ENCODE data around the gene ORC1. TPM values are rescaled to one million over a fixed set of nuclear protein-coding genes. Genes with fewer than 3 reads are reported as not detected.

Gene ORC1
- total and polyA plus RNA-seq, 2 of the 8 experiments (the other 6 are each of a cell fraction or from before 2014, with no cell fraction given), result 36.9 to 49.0 TPM

GRCh38 chr1:52427152-52427551 is 22.9 kb upstream of the ORC1 start:
- no peak overlapping the region for H2AK5ac ChIP-seq (ENCODE audit: low read depth, low read length)
- 91% methylated on average over 1 of the region's 1 CpG; no CpG with 5 or more reads in 1 of the 2 experiments for WGBS, 2 experiments (ENCODE audit: extremely low coverage in 1 of 2, insufficient coverage in 1 of 2, insufficient read length in 1 of 2, insufficient replicate concordance in 2 of 2, low coverage in 1 of 2, low lambda C conversion rate in 2 of 2, missing lambda C conversion rate in 1 of 2)
- no peak overlapping the region for H2BK20ac ChIP-seq (ENCODE audit: low read length)
- no peak for DNase-seq (ENCODE audit: low read depth in 1 of 2, low spot score in 2 of 2)
- H3K79me2 ChIP-seq (ENCODE audit: control insufficient read depth in 1 of 2, insufficient read depth in 2 of 2, low read length in 2 of 2), result no peaks in the 10 kb centered on the region
- H3K56ac ChIP-seq (replicated peaks; ENCODE audit: insufficient read length, low read depth, low read length), result no peak overlapping the region
- H3K4me1 ChIP-seq (replicated peaks in 1 of 4; ENCODE audit: control insufficient read depth in 3 of 4, insufficient read depth in 4 of 4, low read length in 3 of 4), result no peaks in the 10 kb centered on the region; a peak in 1 of 7 replicates
- no peak overlapping the region for H2AFZ ChIP-seq (ENCODE audit: low read length)
- no peak overlapping the region for H2BK12ac ChIP-seq (ENCODE audit: low read depth, low read length)
- CTCF ChIA-PET (ENCODE audit: partially characterized antibody), result interaction anchor here (1.5 to 1.9 kb wide), 2 partner anchors 22 to 259 kb away, joined by 5 read pairs; no protein-coding TSS in a partner anchor
- no peak overlapping the region for H3K23ac ChIP-seq (ENCODE audit: insufficient read length)
- H4K5ac ChIP-seq (ENCODE audit: insufficient read length, low read depth, low read length), result no peak overlapping the region
- H2BK5ac ChIP-seq (ENCODE audit: low read depth, low read length), result no peak overlapping the region
- H3K18ac ChIP-seq (ENCODE audit: extremely low read depth, low read length), result no peak overlapping the region
- H3K9ac ChIP-seq (replicated peaks in 1 of 4; ENCODE audit: extremely low read depth in 1 of 4, low read depth in 3 of 4, low read length in 3 of 4), result no peak overlapping the region
- no peak overlapping the region for H4K91ac ChIP-seq (replicated peaks; ENCODE audit: insufficient read length, low read length)
- H2BK15ac ChIP-seq (ENCODE audit: low read length), result no peak overlapping the region
- no peak overlapping the region for H3K27ac ChIP-seq (ENCODE audit: low read depth, low read length)
- H3K27me3 ChIP-seq (replicated peaks in 1 of 4; ENCODE audit: control insufficient read depth in 3 of 4, extremely low read depth in 1 of 4, insufficient read depth in 3 of 4, low read length in 3 of 4), result no peaks in the 10 kb centered on the region
- no peak overlapping the region for H3K4me3 ChIP-seq (ENCODE audit: extremely low read depth in 1 of 4, insufficient read depth in 2 of 4, low read depth in 3 of 4, low read length in 4 of 4)
- no peak overlapping the region for H3K4ac ChIP-seq (replicated peaks; ENCODE audit: insufficient read length, low read depth, low read length)
- peaks cover 4 to 41% (median 15%) of the 10 kb centered on the region in 4 experiments for H3K36me3 ChIP-seq (ENCODE audit: control insufficient read depth in 2 of 4, insufficient read depth in 4 of 4, low read length in 3 of 4)
- FAIRE-seq, result no peak
- H4K8ac ChIP-seq (ENCODE audit: extremely low read depth, insufficient read depth, low read length), result no peak overlapping the region
- peaks cover 0 to 1% of the 10 kb centered on the region in 2 experiments for H4K20me1 ChIP-seq (replicated peaks in 1 of 2; ENCODE audit: control insufficient read depth in 1 of 2, insufficient read depth in 2 of 2, low read length in 2 of 2)
- H3K14ac ChIP-seq (ENCODE audit: insufficient read length), result no peak overlapping the region
- no peak overlapping the region for H3K4me2 ChIP-seq (ENCODE audit: insufficient read depth in 1 of 2, low read depth in 2 of 2, low read length in 2 of 2)
- no peak overlapping the region for H2BK120ac ChIP-seq (replicated peaks; ENCODE audit: low read depth, low read length)
- POLR2A ChIA-PET (ENCODE audit: partially characterized antibody), result interaction anchor here (0.6 to 1.4 kb wide), 2 partner anchors 19 to 38 kb away, joined by 3 to 4 read pairs; no protein-coding TSS in a partner anchor
- no peaks in the 10 kb centered on the region for H3K9me3 ChIP-seq (ENCODE audit: insufficient read depth in 2 of 2, low read depth in 1 of 2, low read length in 1 of 2)
- no peak for TF ChIP-seq HDAC2 (IDR thresholded peaks at IDR 0.05; ENCODE audit: borderline replicate concordance in 1 of 2, low read depth in 2 of 2, low read length in 2 of 2)
- no peaks in the 10 kb centered on the region for H3K23me2 ChIP-seq (ENCODE audit: low read depth, low read length)
- H3K79me1 ChIP-seq (ENCODE audit: low read depth, low read length), result no peaks in the 10 kb centered on the region
